Measurements from ENCODE around the gene APOD. TPM values are rescaled to one million over a fixed set of nuclear protein-coding genes. Genes with fewer than 3 reads are reported as not detected.

APOD gene
- total RNA-seq, 1 experiment from 2014 or later, result not detected

DNA sequence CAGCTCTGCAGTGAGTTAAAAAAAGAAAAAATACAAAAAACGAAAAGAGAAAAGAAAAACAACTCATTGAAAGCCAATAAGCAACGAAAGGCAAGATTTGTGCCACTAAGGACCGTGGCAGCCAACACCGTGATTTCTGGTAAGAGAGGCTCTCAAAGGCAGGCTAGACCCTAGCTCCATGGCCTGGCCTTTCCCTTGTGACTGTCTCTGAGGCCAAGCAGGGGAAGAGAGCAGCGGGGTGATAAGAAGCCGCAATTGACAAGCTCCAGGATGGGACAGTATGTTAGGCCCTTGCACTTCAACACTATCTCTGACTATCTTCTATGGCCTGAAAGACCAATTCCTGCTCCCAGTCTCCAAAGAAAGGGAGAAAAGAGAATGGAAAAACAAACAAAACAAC lies 12.4 kb downstream of the APOD start:
- H3K27ac Mint-ChIP-seq, result no peak overlapping the region; a peak in 1 of 7 replicates
- no peak overlapping the region for H3K4ac ChIP-seq (ENCODE audit: low read depth, low read length)
- no peak overlapping the region for H2BK5ac ChIP-seq (ENCODE audit: insufficient read length, low read length)
- no peak overlapping the region for H3K18ac ChIP-seq (ENCODE audit: insufficient read length, low read depth, low read length)
- H4K91ac ChIP-seq (ENCODE audit: insufficient read length, low read depth, low read length), result no peak overlapping the region
- peaks cover 12 to 13% of the 10 kb centered on the region in 2 experiments for H3K4me1 Mint-ChIP-seq
- no peak overlapping the region for H3K56ac ChIP-seq (ENCODE audit: insufficient read length, low read depth, low read length)
- H3K4me1 ChIP-seq (ENCODE audit: insufficient read depth, low read length), result no peaks in the 10 kb centered on the region; the same call in 1 of the 2 replicates
- no peak for DNase-seq
- H3K36me3 Mint-ChIP-seq (ENCODE audit: insufficient read depth in 1 of 3, low read depth in 3 of 3), result 0 out of 7 replicates have a peak, but pooled peaks cover 0 to 2% (median 0%) of the 10 kb centered on the region in 3 experiments
- no peaks in the 10 kb centered on the region for H3K27me3 ChIP-seq (ENCODE audit: insufficient read depth, low read length)
- no peak overlapping the region for H2AK5ac ChIP-seq (ENCODE audit: insufficient read length, low read length)
- no peak overlapping the region for H3K27ac ChIP-seq (ENCODE audit: insufficient read length, low read depth, low read length)
- H2BK120ac ChIP-seq (ENCODE audit: low read depth, low read length, poor library complexity, severe bottlenecking), result no peak overlapping the region
- no CpG with 5 or more reads among the region's 6 CpGs for WGBS (ENCODE audit: extremely low coverage, insufficient read length, low lambda C conversion rate)
- H3K4me3 Mint-ChIP-seq, result no peak overlapping the region
- no peak overlapping the region for H3K14ac ChIP-seq (ENCODE audit: insufficient read depth, low read length)
- H4K5ac ChIP-seq (ENCODE audit: insufficient read length, low read depth, low read length), result no peak overlapping the region
- no peaks in the 10 kb centered on the region for H4K20me1 ChIP-seq (ENCODE audit: control insufficient read depth, insufficient read depth, insufficient read length)
- peaks cover 2% of the 10 kb centered on the region for H3K23me2 ChIP-seq (ENCODE audit: insufficient read length, low read depth, low read length, poor library complexity, severe bottlenecking)
- no peaks in the 10 kb centered on the region for H3K79me2 ChIP-seq (ENCODE audit: insufficient read depth, low read length)
- H2BK20ac ChIP-seq (ENCODE audit: low read depth, low read length, poor library complexity, severe bottlenecking), result no peak overlapping the region
- H3K27me3 Mint-ChIP-seq (ENCODE audit: low read depth), result peaks cover 9% of the 10 kb centered on the region
- H3T11ph ChIP-seq (ENCODE audit: low read length), result no peak overlapping the region
- no peak for TF ChIP-seq CTCF (conservative IDR thresholded peaks at IDR 0.05)
- H3K79me1 ChIP-seq (ENCODE audit: insufficient read depth, low read depth, low read length, poor library complexity, severe bottlenecking), result no peaks in the 10 kb centered on the region
- H2BK12ac ChIP-seq (ENCODE audit: insufficient read length, low read depth, low read length), result no peak overlapping the region
- H4K8ac ChIP-seq (replicated peaks; ENCODE audit: insufficient read length, low read depth, low read length), result no peak overlapping the region
- H3K9me3 Mint-ChIP-seq, result peaks cover 4 to 5% of the 10 kb centered on the region in 2 experiments; a peak in 1 of 5 replicates
- no peak overlapping the region for H2AFZ ChIP-seq (ENCODE audit: low read length)
- no peak overlapping the region for H2BK15ac ChIP-seq (ENCODE audit: low read depth, low read length)
- no peak overlapping the region for H3K4me2 ChIP-seq (ENCODE audit: insufficient read depth, insufficient read length, low read length)
- no peaks in the 10 kb centered on the region for H3K9me3 ChIP-seq (ENCODE audit: control insufficient read depth, low read depth, low read length)
- no peak overlapping the region for H3K23ac ChIP-seq (ENCODE audit: insufficient read length, low read depth, low read length)
- H3K9ac ChIP-seq (ENCODE audit: extremely low read depth, insufficient read length, low read length), result no peak overlapping the region
